ENCODE measurements around the gene FYB2. TPM values are rescaled to one million over a fixed set of nuclear protein-coding genes. Genes with fewer than 3 reads are reported as not detected.
"Not testable (repeated sequence)": the region's sequence is repeated elsewhere in the genome, so short reads cannot be mapped to it uniquely, and the experiment has no call there.

Gene FYB2
- total RNA-seq, 2 experiments from 2014 or later, result not detected

- peaks cover 19% of the 10 kb centered on the region for H3K27me3 Mint-ChIP-seq
- H3K4me3 Mint-ChIP-seq, result no peak overlapping the region
- intact Hi-C loops (cut with DNase I, micrococcal nuclease), result no loop called here
- no peak overlapping the region for H3K27ac Mint-ChIP-seq
- CTCF ChIA-PET, result interaction anchor here (1.0 kb wide), 1 partner anchor 9 kb away, joined by 4 read pairs; no protein-coding TSS in a partner anchor
- DNase-seq, result no peak
- no peaks in the 10 kb centered on the region for H3K36me3 Mint-ChIP-seq (ENCODE audit: low read depth)
- H3K4me1 Mint-ChIP-seq, result no peaks in the 10 kb centered on the region
- POLR2A ChIA-PET, result no interaction called here
- no peaks in the 10 kb centered on the region for H3K9me3 Mint-ChIP-seq (ENCODE audit: low read depth)
- no peak for ATAC-seq
Measured at GRCh38 chr1:56788102-56788501, 31.1 kb downstream of the FYB2 start.

- DNase-seq, result no peak
- H3K36me3 Mint-ChIP-seq (ENCODE audit: low read depth), result no peaks in the 10 kb centered on the region
- ChIA-PET CTCF (interaction anchor here (1.0 kb wide), 1 partner anchor 8 kb away, joined by 4 read pairs; no protein-coding TSS in a partner anchor), POLR2A (no interaction called here)
- no peaks in the 10 kb centered on the region for H3K9me3 Mint-ChIP-seq (ENCODE audit: low read depth)
- no peak overlapping the region for H3K4me3 Mint-ChIP-seq
- no peak overlapping the region for H3K27ac Mint-ChIP-seq
- peaks cover 19% of the 10 kb centered on the region for H3K27me3 Mint-ChIP-seq
- ATAC-seq, result no peak
- H3K4me1 Mint-ChIP-seq, result no peaks in the 10 kb centered on the region
- intact Hi-C loops (cut with DNase I, micrococcal nuclease), result no loop called here
Measured at GRCh38 chr1:56787330-56787729, 31.9 kb downstream of the FYB2 start.

- H3K27ac Mint-ChIP-seq, result no peak overlapping the region
- ATAC-seq (no peak), DNase-seq (no peak)
- peaks cover 8% of the 10 kb centered on the region for H3K27me3 Mint-ChIP-seq
- CTCF ChIA-PET, result interaction anchor here (0.6 to 0.9 kb wide), 2 partner anchors 9 to 589 kb away, joined by 3 read pairs; no protein-coding TSS in a partner anchor
- no peaks in the 10 kb centered on the region for H3K4me1 Mint-ChIP-seq
- no peaks in the 10 kb centered on the region for H3K9me3 Mint-ChIP-seq (ENCODE audit: low read depth)
- H3K36me3 Mint-ChIP-seq (ENCODE audit: low read depth), result no peaks in the 10 kb centered on the region
- H3K4me3 Mint-ChIP-seq, result no peak overlapping the region
- POLR2A ChIA-PET, result no interaction called here
- intact Hi-C loops (cut with DNase I, micrococcal nuclease), result no loop called here
Measured at GRCh38 chr1:56782773-56783172, 36.4 kb downstream of the FYB2 start.

GRCh38 chr1:56780826-56781225, 38.4 kb downstream of the FYB2 start:
- POLR2A ChIA-PET, result no interaction called here
- Mint-ChIP-seq H3K4me3 (no peak overlapping the region), H3K27ac (no peak overlapping the region), H3K27me3 (peaks cover 8% of the 10 kb centered on the region), H3K36me3 (ENCODE audit: low read depth) (no peaks in the 10 kb centered on the region), H3K4me1 (no peaks in the 10 kb centered on the region), H3K9me3 (ENCODE audit: low read depth) (no peaks in the 10 kb centered on the region)
- ATAC-seq (no peak), DNase-seq (no peak)
- CTCF ChIA-PET, result no interaction called here
- intact Hi-C loops (cut with DNase I, micrococcal nuclease), result no loop called here

GRCh38 chr1:56780128-56780750, 39.0 kb downstream of the FYB2 start:
- Mint-ChIP-seq H3K27ac (no peak overlapping the region), H3K36me3 (ENCODE audit: low read depth) (no peaks in the 10 kb centered on the region), H3K4me3 (no peak overlapping the region), H3K4me1 (no peaks in the 10 kb centered on the region), H3K9me3 (ENCODE audit: low read depth) (no peaks in the 10 kb centered on the region), H3K27me3 (peaks cover 3% of the 10 kb centered on the region)
- ChIA-PET CTCF (interaction anchor here (0.6 kb wide), 1 partner anchor 1213 kb away, joined by 3 read pairs; no protein-coding TSS in a partner anchor), POLR2A (no interaction called here)
- DNase-seq (no peak), ATAC-seq (no peak)
- intact Hi-C loops (cut with DNase I, micrococcal nuclease), result no loop called here

GRCh38 chr1:56777972-56778371, 41.2 kb downstream of the FYB2 start:
- ATAC-seq, result no peak
- intact Hi-C loops (cut with DNase I, micrococcal nuclease), result no loop called here
- H3K27ac Mint-ChIP-seq, result no peak overlapping the region
- no peaks in the 10 kb centered on the region for H3K36me3 Mint-ChIP-seq (ENCODE audit: low read depth)
- ChIA-PET CTCF (no interaction called here), POLR2A (no interaction called here)
- no peak overlapping the region for H3K4me3 Mint-ChIP-seq
- H3K9me3 Mint-ChIP-seq (ENCODE audit: low read depth), result peaks cover 2% of the 10 kb centered on the region
- H3K27me3 Mint-ChIP-seq, result no peaks in the 10 kb centered on the region
- peaks cover 13% of the 10 kb centered on the region for H3K4me1 Mint-ChIP-seq
- DNase-seq, result no peak

GRCh38 chr1:56774732-56775131, 44.5 kb downstream of the FYB2 start:
- POLR2A ChIA-PET; H3K9me3 Mint-ChIP-seq (ENCODE audit: low read depth); H3K36me3 Mint-ChIP-seq (ENCODE audit: low read depth); DNase-seq; intact Hi-C loops (cut with DNase I, micrococcal nuclease); H3K27ac Mint-ChIP-seq; H3K4me3 Mint-ChIP-seq; H3K27me3 Mint-ChIP-seq; ATAC-seq: not testable (repeated sequence)
- peaks cover 13% of the 10 kb centered on the region for H3K4me1 Mint-ChIP-seq
- CTCF ChIA-PET, result interaction anchor here (1.1 kb wide), 1 partner anchor 8 kb away, joined by 3 read pairs; no protein-coding TSS in a partner anchor

GRCh38 chr1:56774067-56774609, 45.1 kb downstream of the FYB2 start:
- intact Hi-C loops (cut with DNase I, micrococcal nuclease), result no loop called here
- H3K27ac Mint-ChIP-seq, result no peak overlapping the region
- POLR2A ChIA-PET, result no interaction called here
- no peak overlapping the region for H3K4me3 Mint-ChIP-seq
- ATAC-seq, result peak; percentile 72
- no peaks in the 10 kb centered on the region for H3K36me3 Mint-ChIP-seq (ENCODE audit: low read depth)
- H3K9me3 Mint-ChIP-seq (ENCODE audit: low read depth), result peaks cover 2% of the 10 kb centered on the region
- CTCF ChIA-PET, result interaction anchor here (1.1 kb wide), 1 partner anchor 9 kb away, joined by 3 read pairs; no protein-coding TSS in a partner anchor
- peak; percentile 18 for DNase-seq
- no peaks in the 10 kb centered on the region for H3K27me3 Mint-ChIP-seq
- H3K4me1 Mint-ChIP-seq, result peaks cover 13% of the 10 kb centered on the region

GRCh38 chr1:56773341-56774066, 45.7 kb downstream of the FYB2 start:
- Mint-ChIP-seq H3K36me3 (ENCODE audit: low read depth) (no peaks in the 10 kb centered on the region), H3K27ac (no peak overlapping the region), H3K4me3 (no peak overlapping the region), H3K27me3 (peaks cover 1% of the 10 kb centered on the region), H3K9me3 (ENCODE audit: low read depth) (peaks cover 2% of the 10 kb centered on the region), H3K4me1 (peaks cover 13% of the 10 kb centered on the region)
- DNase-seq (peak; percentile 18), ATAC-seq (peak; percentile 51)
- ChIA-PET POLR2A (no interaction called here), CTCF (interaction anchor here (1.1 kb wide), 1 partner anchor 9 kb away, joined by 3 read pairs; no protein-coding TSS in a partner anchor)
- intact Hi-C loops (cut with DNase I, micrococcal nuclease), result no loop called here

GRCh38 chr1:56771717-56772116, 47.5 kb downstream of the FYB2 start:
- peaks cover 2% of the 10 kb centered on the region for H3K9me3 Mint-ChIP-seq (ENCODE audit: low read depth)
- POLR2A ChIA-PET, result no interaction called here
- H3K4me3 Mint-ChIP-seq, result no peak overlapping the region
- no peak for DNase-seq
- intact Hi-C loops (cut with DNase I, micrococcal nuclease), result no loop called here
- ATAC-seq, result no peak
- H3K36me3 Mint-ChIP-seq (ENCODE audit: low read depth), result no peaks in the 10 kb centered on the region
- H3K27me3 Mint-ChIP-seq, result peaks cover 7% of the 10 kb centered on the region
- H3K27ac Mint-ChIP-seq, result no peak overlapping the region
- CTCF ChIA-PET, result interaction anchor here (0.6 kb wide), 1 partner anchor 656 kb away, joined by 3 read pairs; no protein-coding TSS in a partner anchor
- peaks cover 13% of the 10 kb centered on the region for H3K4me1 Mint-ChIP-seq

- no peak overlapping the region for H3K27ac Mint-ChIP-seq
- DNase-seq (no peak), ATAC-seq (no peak)
- ChIA-PET CTCF (interaction anchor here (0.7 kb wide), 1 partner anchor 921 kb away, joined by 3 read pairs; no protein-coding TSS in a partner anchor), POLR2A (no interaction called here)
- H3K9me3 Mint-ChIP-seq (ENCODE audit: low read depth), result no peaks in the 10 kb centered on the region
- no peaks in the 10 kb centered on the region for H3K36me3 Mint-ChIP-seq (ENCODE audit: low read depth)
- no peak overlapping the region for H3K4me3 Mint-ChIP-seq
- intact Hi-C loops (cut with DNase I, micrococcal nuclease), result no loop called here
- peaks cover 2% of the 10 kb centered on the region for H3K4me1 Mint-ChIP-seq
- peaks cover 18% of the 10 kb centered on the region for H3K27me3 Mint-ChIP-seq
Measured at GRCh38 chr1:56758794-56759193, 60.4 kb downstream of the FYB2 start.

GRCh38 chr1:56758135-56758534, 61.1 kb downstream of the FYB2 start:
- H3K4me1 Mint-ChIP-seq, result peaks cover 2% of the 10 kb centered on the region
- CTCF ChIA-PET, result no interaction called here
- no peak overlapping the region for H3K4me3 Mint-ChIP-seq
- H3K27me3 Mint-ChIP-seq, result peaks cover 20% of the 10 kb centered on the region
- intact Hi-C loops (cut with DNase I, micrococcal nuclease), result no loop called here
- ATAC-seq (no peak), DNase-seq (peak; percentile 4)
- no peaks in the 10 kb centered on the region for H3K9me3 Mint-ChIP-seq (ENCODE audit: low read depth)
- H3K27ac Mint-ChIP-seq, result no peak overlapping the region
- H3K36me3 Mint-ChIP-seq (ENCODE audit: low read depth), result no peaks in the 10 kb centered on the region
- POLR2A ChIA-PET, result no interaction called here
